ENCODE measurements around the gene CEBPG.

GRCh38 chr19:33407140-33407551 lies 33.6 kb downstream of the CEBPG start:
- TF ChIP-seq CTCF (IDR thresholded peaks at IDR 0.05) (no peak), POLR2A (IDR thresholded peaks at IDR 0.05) (no peak), POLR2AphosphoS5 (IDR thresholded peaks at IDR 0.05) (no peak)
